K562 (cell line): ENCODE data around the gene AMIGO1. TPM values are rescaled to one million over a fixed set of nuclear protein-coding genes. Genes with fewer than 3 reads are reported as not detected.

Source experiments
- ATAC-seq: fragments of 200-7000 bp; cut with Tn5 transposase; 3 replicates; pipeline ENCODE4 v1.9.1; 2020; ENCODE audit warnings: moderate library complexity
- BruUV-seq: library from RNA; stranded (reverse); fragments of 400-500 nt; replicated peaks from 2 replicates; lab custom pipeline; 2021; lab: Mats Ljungman, UMichigan
- CTCF ChIA-PET: fragments of 300-600 bp; formaldehyde crosslinking; extraction: SDS; loops from one replicate; lab custom pipeline; 2021; ENCODE audit warnings: low intra/inter-chr PET ratio; lab: Yijun Ruan, JAX
- POLR2A ChIA-PET: fragments of 300-600, 350-650 bp; sonication (Branson Sonifier 250); formaldehyde crosslinking; extraction: SDS; loops from one replicate; lab custom pipeline; 2021; ENCODE audit warnings: antibody characterized with exemption, inconsistent platforms; lab: Yijun Ruan, JAX
- DNase-seq, 4 experiments: peaks; one replicate each; pipeline versions ENCODE4 v3.0.0 to v3.0.0-alpha.2; 2011 to 2018; ENCODE audit warnings: low spot score in 3 of 4, mixed read lengths in 3 of 4; ENCODE audit errors: extremely low read depth in 1 of 4
- FAIRE-seq: peaks from 2 replicates; lab custom pipeline; 2011; peaks lifted over from hg19 to GRCh38; lab: Jason Lieb, UNC
- H2AFZ ChIP-seq: 2 replicates; pipeline ENCODE4 v1.6.0; 2011; ENCODE audit warnings: low read depth, low read length, control low read depth, inconsistent platforms
- H3K27ac ChIP-seq: fragments of 200-600 bp; 3 replicates; pipeline ENCODE4 v1.8.0; 2011; ENCODE audit warnings: low read depth, mild to moderate bottlenecking, control low read depth, inconsistent platforms, low read length, moderate library complexity, mixed read lengths; ENCODE audit errors: extremely low read depth
- H3K27me3 ChIP-seq, 2 experiments: fragments of 300-600 bp in 1 of 2; 2 replicates in 1 of 2; 3 replicates in 1 of 2; pipeline versions ENCODE4 v1.6.0 to v1.8.0; 2011; ENCODE audit warnings: inconsistent platforms in 2 of 2, low read length in 2 of 2, mild to moderate bottlenecking in 1 of 2, mixed read lengths in 1 of 2, moderate library complexity in 1 of 2; ENCODE audit not compliant: control insufficient read depth in 2 of 2, insufficient read depth in 2 of 2
- H3K36me3 ChIP-seq: fragments of 300-600 bp; 3 replicates; pipeline ENCODE4 v1.8.0; 2011; ENCODE audit warnings: mild to moderate bottlenecking, low read length, inconsistent platforms; ENCODE audit not compliant: control insufficient read depth, insufficient read depth
- H3K4me1 ChIP-seq, 2 experiments: fragments of 200-600 bp in 1 of 2; replicated peaks in 1 of 2; 2 replicates in 1 of 2; 3 replicates in 1 of 2; pipeline versions ENCODE4 v1.5.1 to v1.8.0; 2011; ENCODE audit warnings: inconsistent platforms in 2 of 2, low read length in 2 of 2, mild to moderate bottlenecking in 1 of 2, mixed read lengths in 1 of 2, moderate library complexity in 1 of 2; ENCODE audit not compliant: control insufficient read depth in 2 of 2, insufficient read depth in 2 of 2
- H3K4me2 ChIP-seq: 2 replicates; pipeline ENCODE4 v1.6.1; 2011; ENCODE audit warnings: low read length, control low read depth, inconsistent platforms, mixed read lengths; ENCODE audit not compliant: insufficient read depth
- H3K4me3 ChIP-seq: fragments of 200-600 bp; sonication (generic), shearing (Covaris generic); 2 replicates; pipeline ENCODE4 v1.5.1; 2016; ENCODE audit warnings: control low read depth, inconsistent platforms
- H3K79me2 ChIP-seq: fragments of 200-600 bp; 3 replicates; pipeline ENCODE4 v1.8.0; 2011; ENCODE audit warnings: low read length, inconsistent platforms; ENCODE audit not compliant: control insufficient read depth, insufficient read depth
- H3K9ac ChIP-seq, 2 experiments: 2 replicates each; pipeline versions ENCODE4 v1.6.0 to v1.6.1; 2011; ENCODE audit warnings: low read depth in 2 of 2, low read length in 2 of 2, control low read depth in 1 of 2, inconsistent platforms in 1 of 2, mild to moderate bottlenecking in 1 of 2, mixed read lengths in 1 of 2; ENCODE audit not compliant: insufficient read depth in 1 of 2
- H3K9me1 ChIP-seq: one replicate; pipeline ENCODE4 v1.6.0; 2011; ENCODE audit warnings: inconsistent platforms, mild to moderate bottlenecking, low read length, moderate library complexity; ENCODE audit not compliant: control insufficient read depth, insufficient read depth
- H3K9me3 ChIP-seq: replicated peaks from 2 replicates; pipeline ENCODE4 v1.5.1; 2011; ENCODE audit warnings: low read depth, low read length, inconsistent platforms; ENCODE audit not compliant: control insufficient read depth, insufficient read depth
- H4K20me1 ChIP-seq: replicated peaks from 2 replicates; pipeline ENCODE4 v1.6.1; 2011; ENCODE audit warnings: low read length, inconsistent platforms, mixed read lengths; ENCODE audit not compliant: control insufficient read depth, insufficient read depth
- HBP1 ChIP-seq: fragments of 450-650 bp; formaldehyde crosslinking; IDR thresholded peaks from 2 replicates; pipeline ENCODE4 v1.4.0; 2022; ENCODE audit warnings: missing genetic modification characterization
- PHF8 ChIP-seq: fragments of 200-600 bp; sonication (generic); IDR thresholded peaks from 2 replicates; pipeline ENCODE4 v1.6.1; 2012; ENCODE audit warnings: mixed run types, mild to moderate bottlenecking, inconsistent platforms, low read length, moderate library complexity, borderline replicate concordance
- SRSF1 ChIP-seq: fragments of 200-400 bp; formaldehyde crosslinking; IDR thresholded peaks from 2 replicates; pipeline ENCODE4 v1.6.1; 2017; ENCODE audit warnings: mild to moderate bottlenecking, low read depth, low read length, moderate library complexity
- SRSF9 ChIP-seq: fragments of 200-400 bp; formaldehyde crosslinking; IDR thresholded peaks from 2 replicates; pipeline ENCODE4 v1.6.1; 2017; ENCODE audit warnings: low read depth, low read length, borderline replicate concordance
- TOE1 ChIP-seq, 2 experiments: fragments of 450-650 bp in 1 of 2; sonication (generic) in 1 of 2; formaldehyde crosslinking in 1 of 2; IDR thresholded peaks; 2 replicates each; pipeline versions ENCODE4 v1.7.1 to v1.8.0; 2016 to 2022; ENCODE audit warnings: borderline replicate concordance in 2 of 2, mild to moderate bottlenecking in 2 of 2, antibody characterized with exemption in 1 of 2, inconsistent platforms in 1 of 2, low read depth in 1 of 2, missing genetic modification reagents in 1 of 2, moderate library complexity in 1 of 2
- ZNF77 ChIP-seq: fragments of 250-450 bp; sonication (Bioruptor Pico); IDR thresholded peaks from 2 replicates; pipeline ENCODE4 v1.5.0; 2020
- WGBS: fragments of 100-300 bp; shearing (Covaris generic); methylation state at CpG from one replicate; pipeline ENCODE4 v1.1.6; 2016; ENCODE audit warnings: low coverage, mixed read lengths; ENCODE audit not compliant: insufficient coverage; ENCODE audit errors: missing lambda C conversion rate; 5-methylcytosine and 5-hydroxymethylcytosine counted together
- in situ Hi-C: fragments of 300-500 bp; cut with MboI; formaldehyde crosslinking; loops from 4 replicates; pipeline ENCODE4 v1.15.0; 2018; ENCODE audit warnings: inconsistent platforms, mixed read lengths
- intact Hi-C: fragments of 100-400 bp; cut with micrococcal nuclease; formaldehyde crosslinking; loops from 2 replicates; pipeline ENCODE4 v1.14.2; 2022
- polyA plus RNA-seq, 8 experiments: library from polyadenylated mRNA; depleted of rRNA in 4 of 8; stranded (reverse) in 5 of 8; unstranded in 3 of 8; fragments of >200 nt; fragmentation: Nextera tagmentation in 2 of 8; fragmentation: Illumina TruSeq in 1 of 8; extraction: Ambion mirVana in 2 of 8; extraction: Trizol in 1 of 8; gene quantifications; 2 replicates each; pipeline versions ENCODE4 v1.2.1 to v1.2.3, GENCODE V29; 2011 to 2014; ENCODE audit warnings: inconsistent platforms in 1 of 8, missing spikeins in 1 of 8
- total RNA-seq, 7 experiments: library from RNA; depleted of rRNA in 6 of 7; stranded (reverse); fragments of >200 nt in 6 of 7; fragmentation: Illumina TruSeq in 2 of 7; extraction: Trizol in 2 of 7; gene quantifications; 2 replicates each; pipeline versions ENCODE4 v1.2.1 to v1.2.3, GENCODE V29; 2011 to 2021; ENCODE audit warnings: low replicate concordance in 1 of 7

AMIGO1 gene
- total and polyA plus RNA-seq, 9 of the 15 experiments (the other 6 are each of a cell fraction or from before 2014, with no cell fraction given): 0.24 to 1.0 (median 0.54) TPM

GRCh38 chr1:109481646-109482045, 27.9 kb downstream of the AMIGO1 start:
- no peak overlapping the region for H3K9ac ChIP-seq
- H2AFZ ChIP-seq: no peak overlapping the region
- H3K4me2 ChIP-seq: no peak overlapping the region
- peaks cover 15 to 31% of the 10 kb centered on the region in 2 experiments; a peak in 4 of 5 replicates for H3K4me1 ChIP-seq
- H3K36me3 ChIP-seq: peaks cover 9% of the 10 kb centered on the region; the same call in 1 of the 3 replicates
- H3K9me3 ChIP-seq: no peaks in the 10 kb centered on the region
- peaks cover 24 to 46% of the 10 kb centered on the region in 2 experiments for H3K27me3 ChIP-seq
- peaks cover 9% of the 10 kb centered on the region; the same call in 2 of the 3 replicates for H3K79me2 ChIP-seq
- H3K4me3 ChIP-seq: no peak overlapping the region
- ChIA-PET CTCF (no interaction called here), POLR2A (interaction anchor here (0.6 to 1.2 kb wide), 4 partner anchors 11 to 371 kb away, joined by 3 read pairs; no protein-coding TSS in a partner anchor)
- WGBS: 17% methylated on average over 2 of the region's 2 CpGs
- no peaks in the 10 kb centered on the region for H3K9me1 ChIP-seq
- no peak overlapping the region for H3K27ac ChIP-seq
- H4K20me1 ChIP-seq: 0 out of 2 replicates have a peak, but pooled peaks cover 4% of the 10 kb centered on the region
- no peak for DNase-seq
- TF ChIP-seq SRSF9 (no peak), SRSF1 (no peak), PHF8 (no peak), ZNF77 (no peak), TOE1 (IDR thresholded peaks at IDR 0.05; ENCODE audit: borderline replicate concordance) (no peak), TOE1 (CRISPR knock-in tag; IDR thresholded peaks at IDR 0.05; ENCODE audit: borderline replicate concordance, low read depth) (no peak), HBP1 (no peak)
- ATAC-seq: no peak
- BruUV-seq: no TSS peak
- FAIRE-seq: no peak
- intact Hi-C loops: no loop called here
- in situ Hi-C loops: no loop called here
